Caco-2 (cell line): ENCODE measurements around the gene TRMT61A. TPM values are rescaled to one million over a fixed set of nuclear protein-coding genes. Genes with fewer than 3 reads are reported as not detected.

ENCODE experiments used
- BruUV-seq: library from RNA; stranded (reverse); fragments of 400-500 nt; replicated peaks from 2 replicates; lab custom pipeline; 2021; lab: Mats Ljungman, UMichigan
- CTCF ChIA-PET: fragments of 300-600 bp; sonication (Branson Sonifier 250); formaldehyde crosslinking; loops from one replicate; lab custom pipeline; 2022; ENCODE audit warnings: antibody characterized with exemption; lab: Charles Lee
- POLR2A ChIA-PET: fragments of 300-600 bp; sonication (Branson Sonifier 250); formaldehyde crosslinking; loops from one replicate; lab custom pipeline; 2022; ENCODE audit warnings: antibody characterized with exemption; lab: Charles Lee
- DNase-seq, 2 experiments: peaks; one replicate each; pipeline versions ENCODE4 v3.0.0 to v3.0.0-alpha.2; 2020 to 2022
- H3K27me3 ChIP-seq: replicated peaks from 2 replicates; pipeline ENCODE4 v1.6.0; 2011; ENCODE audit warnings: low read length; ENCODE audit not compliant: control insufficient read depth, insufficient read depth
- H3K36me3 ChIP-seq: 2 replicates; pipeline ENCODE4 v1.5.1; 2011; ENCODE audit warnings: low read length; ENCODE audit not compliant: control insufficient read depth, insufficient read depth
- H3K4me1 ChIP-seq: fragments of 250-450 bp; sonication (Bioruptor Pico); 2 replicates; pipeline ENCODE4 v1.5.1; 2020; ENCODE audit warnings: mild to moderate bottlenecking
- H3K4me3 ChIP-seq: 2 replicates; pipeline ENCODE4 v1.5.1; 2011; ENCODE audit warnings: low read depth, mild to moderate bottlenecking, control low read depth, low read length
- H3K9me3 ChIP-seq: fragments of 250-450 bp; sonication (Bioruptor Pico); 2 replicates; pipeline ENCODE4 v1.5.1; 2020; ENCODE audit warnings: mild to moderate bottlenecking, moderate library complexity
- H3K27ac Mint-ChIP-seq: one replicate; pipeline ENCODE4 v1.8.0; 2022; ENCODE audit warnings: mixed read lengths; ENCODE audit not compliant: unreplicated experiment
- H3K27me3 Mint-ChIP-seq: one replicate; pipeline ENCODE4 v1.8.0; 2022; ENCODE audit warnings: mixed read lengths; ENCODE audit not compliant: insufficient read depth, unreplicated experiment
- H3K36me3 Mint-ChIP-seq: one replicate; pipeline ENCODE4 v1.8.0; 2022; ENCODE audit warnings: mild to moderate bottlenecking, mixed read lengths; ENCODE audit not compliant: insufficient read depth, unreplicated experiment
- H3K4me1 Mint-ChIP-seq: one replicate; pipeline ENCODE4 v1.8.0; 2022; ENCODE audit warnings: low read depth, mixed read lengths; ENCODE audit not compliant: unreplicated experiment
- H3K4me3 Mint-ChIP-seq: one replicate; pipeline ENCODE4 v1.8.0; 2022; ENCODE audit warnings: mild to moderate bottlenecking, moderate library complexity, mixed read lengths; ENCODE audit not compliant: unreplicated experiment
- H3K9me3 Mint-ChIP-seq: one replicate; pipeline ENCODE4 v1.8.0; 2022; ENCODE audit warnings: mixed read lengths; ENCODE audit not compliant: unreplicated experiment
- intact Hi-C: fragments of 100-400 bp; cut with micrococcal nuclease; formaldehyde crosslinking; loops from one replicate; pipeline ENCODE4 v1.10.0; 2022; ENCODE audit not compliant: unreplicated experiment
- total RNA-seq: library from RNA; stranded (reverse); gene quantifications from 2 replicates; pipeline ENCODE4 v1.2.3, GENCODE V29; 2022
- TF ChIP-seq, protein P1 (sequence below), 2 experiments: fragments of 200-600 bp in 1 of 2; IDR thresholded peaks; 1 replicate in 1 of 2; 2 replicates in 1 of 2; pipeline versions ENCODE4 v1.5.1 to v1.8.0; 2011 to 2022; ENCODE audit warnings: antibody characterized with exemption in 1 of 2, control low read depth in 1 of 2, inconsistent platforms in 1 of 2, low read depth in 1 of 2, low read length in 1 of 2, mild to moderate bottlenecking in 1 of 2, moderate library complexity in 1 of 2; ENCODE audit not compliant: insufficient read depth in 1 of 2, severe bottlenecking in 1 of 2, unreplicated experiment in 1 of 2

The TRMT61A gene
- total RNA-seq, 1 experiment from 2014 or later, result 22.3 TPM

DNA sequence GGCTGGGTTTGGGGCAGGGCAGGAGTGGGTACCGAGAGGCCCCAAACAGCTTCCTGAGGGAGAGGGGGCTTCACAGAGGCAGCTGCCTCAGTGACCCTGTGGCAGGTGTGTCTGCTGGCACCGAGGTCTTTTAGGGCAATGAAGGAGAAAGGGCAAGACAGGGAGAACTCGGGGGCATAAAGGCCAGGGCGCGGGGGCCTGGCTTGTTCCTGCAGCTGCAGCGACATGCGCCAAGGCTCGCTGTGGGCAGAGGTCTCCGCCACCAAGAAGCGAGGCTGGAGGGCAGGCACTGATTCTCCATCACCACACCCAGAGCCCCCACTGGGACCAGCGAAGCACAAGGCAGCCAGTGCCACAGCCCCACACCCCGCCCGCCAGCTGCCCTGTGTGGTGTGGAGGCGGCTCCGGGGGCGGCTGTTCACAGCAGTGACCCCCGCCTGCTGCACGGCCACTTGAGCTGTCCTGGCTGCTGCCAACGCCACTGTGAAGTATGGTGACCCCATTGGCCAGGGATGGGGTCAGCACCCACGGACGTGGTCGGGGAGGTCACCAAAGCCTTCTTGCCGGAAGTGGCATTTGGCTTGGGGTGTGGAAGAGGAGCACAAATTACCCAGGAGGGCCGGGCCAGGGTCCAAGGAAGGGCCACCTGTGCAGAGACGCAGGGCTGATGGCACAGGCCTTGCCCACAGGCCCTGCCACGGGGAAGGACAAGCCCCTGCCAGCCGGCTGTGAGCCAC lies 17.1 kb downstream of the TRMT61A start:
- DNase-seq, result no peak
- no peak overlapping the region for H3K4me3 Mint-ChIP-seq
- Histone ChIP-seq H3K36me3 (no peaks in the 10 kb centered on the region), H3K4me3 (no peak overlapping the region), H3K9me3 (no peaks in the 10 kb centered on the region), H3K27me3 (no peaks in the 10 kb centered on the region), H3K4me1 (peaks cover 6% of the 10 kb centered on the region)
- CTCF ChIA-PET, result interaction anchor here (1.1 to 3.6 kb wide), 3 partner anchors 18 to 28 kb away, joined by 3 to 49 read pairs (median 6); partner anchors contain the start of gene TRMT61A
- H3K36me3 Mint-ChIP-seq, result peaks cover 10% of the 10 kb centered on the region
- no peaks in the 10 kb centered on the region for H3K27me3 Mint-ChIP-seq
- H3K27ac Mint-ChIP-seq, result no peak overlapping the region
- no peaks in the 10 kb centered on the region for H3K9me3 Mint-ChIP-seq
- intact Hi-C loops, result loop anchor here (1.0 kb wide), 2 partner anchors 28 to 46 kb away; no protein-coding TSS in a partner anchor
- TF ChIP-seq, protein P1, sequence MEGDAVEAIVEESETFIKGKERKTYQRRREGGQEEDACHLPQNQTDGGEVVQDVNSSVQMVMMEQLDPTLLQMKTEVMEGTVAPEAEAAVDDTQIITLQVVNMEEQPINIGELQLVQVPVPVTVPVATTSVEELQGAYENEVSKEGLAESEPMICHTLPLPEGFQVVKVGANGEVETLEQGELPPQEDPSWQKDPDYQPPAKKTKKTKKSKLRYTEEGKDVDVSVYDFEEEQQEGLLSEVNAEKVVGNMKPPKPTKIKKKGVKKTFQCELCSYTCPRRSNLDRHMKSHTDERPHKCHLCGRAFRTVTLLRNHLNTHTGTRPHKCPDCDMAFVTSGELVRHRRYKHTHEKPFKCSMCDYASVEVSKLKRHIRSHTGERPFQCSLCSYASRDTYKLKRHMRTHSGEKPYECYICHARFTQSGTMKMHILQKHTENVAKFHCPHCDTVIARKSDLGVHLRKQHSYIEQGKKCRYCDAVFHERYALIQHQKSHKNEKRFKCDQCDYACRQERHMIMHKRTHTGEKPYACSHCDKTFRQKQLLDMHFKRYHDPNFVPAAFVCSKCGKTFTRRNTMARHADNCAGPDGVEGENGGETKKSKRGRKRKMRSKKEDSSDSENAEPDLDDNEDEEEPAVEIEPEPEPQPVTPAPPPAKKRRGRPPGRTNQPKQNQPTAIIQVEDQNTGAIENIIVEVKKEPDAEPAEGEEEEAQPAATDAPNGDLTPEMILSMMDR (IDR thresholded peaks at IDR 0.05; ENCODE audit: insufficient read depth in 1 of 2, low read depth in 1 of 2, low read length in 1 of 2, severe bottlenecking in 1 of 2, unreplicated experiment in 1 of 2), result no peak
- no peaks in the 10 kb centered on the region for H3K4me1 Mint-ChIP-seq
- POLR2A ChIA-PET, result no interaction called here
- BruUV-seq, result no TSS peak

- peak; percentile 73 to 85 for DNase-seq
- BruUV-seq, result no TSS peak
- no peaks in the 10 kb centered on the region for H3K36me3 ChIP-seq
- H3K9me3 Mint-ChIP-seq, result no peaks in the 10 kb centered on the region
- H3K4me1 ChIP-seq, result peaks cover 6% of the 10 kb centered on the region
- TF ChIP-seq, protein P1 (IDR thresholded peaks at IDR 0.05; ENCODE audit: insufficient read depth in 1 of 2, low read depth in 1 of 2, low read length in 1 of 2, severe bottlenecking in 1 of 2, unreplicated experiment in 1 of 2), result peak; percentile 87
- H3K27ac Mint-ChIP-seq, result no peak overlapping the region
- H3K27me3 ChIP-seq, result no peaks in the 10 kb centered on the region
- intact Hi-C loops, result loop anchor here (1.0 kb wide), 2 partner anchors 29 to 47 kb away; no protein-coding TSS in a partner anchor
- H3K9me3 ChIP-seq, result no peaks in the 10 kb centered on the region
- no peaks in the 10 kb centered on the region for H3K4me1 Mint-ChIP-seq
- ChIA-PET POLR2A (no interaction called here), CTCF (interaction anchor here (0.6 to 3.6 kb wide), 8 partner anchors 12 to 638 kb away, joined by 3 to 49 read pairs (median 3); partner anchors contain the start of gene TRMT61A)
- peaks cover 5% of the 10 kb centered on the region for H3K36me3 Mint-ChIP-seq
- H3K4me3 ChIP-seq, result no peak overlapping the region
- H3K4me3 Mint-ChIP-seq, result no peak overlapping the region
- H3K27me3 Mint-ChIP-seq, result no peaks in the 10 kb centered on the region
These were observed 17.9 kb downstream of the TRMT61A start for GRCh38 chr14:103546652-103547454.

DNA sequence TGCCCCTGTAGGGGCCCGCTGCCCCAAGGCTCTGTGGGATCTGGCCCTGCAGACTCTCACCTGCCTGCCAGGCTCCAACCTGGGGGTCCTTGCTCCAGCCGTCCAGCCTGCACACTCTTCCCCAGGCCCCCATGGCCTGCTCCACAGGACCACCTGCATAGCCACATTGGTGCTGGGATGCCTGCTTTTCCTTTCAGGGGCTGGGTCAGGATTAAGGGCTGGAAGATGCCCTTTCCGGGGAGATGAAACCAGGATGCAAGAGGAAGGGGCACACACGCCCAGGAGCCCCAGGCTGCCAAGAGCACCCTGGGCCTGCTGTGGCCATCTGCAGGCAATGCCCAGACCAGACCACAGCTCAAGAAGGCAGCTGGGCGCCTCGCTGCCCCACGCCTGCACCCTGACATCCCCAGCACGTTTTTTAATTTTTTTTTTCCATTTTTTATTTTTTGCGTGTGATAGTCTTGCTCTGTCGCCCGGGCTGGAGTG lies 18.5 kb downstream of the TRMT61A start:
- intact Hi-C loops, result no loop called here
- Histone ChIP-seq H3K4me3 (no peak overlapping the region), H3K36me3 (no peaks in the 10 kb centered on the region), H3K27me3 (no peaks in the 10 kb centered on the region), H3K4me1 (peaks cover 4% of the 10 kb centered on the region), H3K9me3 (no peaks in the 10 kb centered on the region)
- no TSS peak for BruUV-seq
- peaks cover 5% of the 10 kb centered on the region for H3K36me3 Mint-ChIP-seq
- no peak overlapping the region for H3K4me3 Mint-ChIP-seq
- no peak for DNase-seq
- no peaks in the 10 kb centered on the region for H3K4me1 Mint-ChIP-seq
- CTCF ChIA-PET, result interaction anchor here (0.6 to 3.6 kb wide), 7 partner anchors 12 to 639 kb away, joined by 3 to 49 read pairs (median 3); partner anchors contain the start of gene TRMT61A
- no peaks in the 10 kb centered on the region for H3K27me3 Mint-ChIP-seq
- no peak overlapping the region for H3K27ac Mint-ChIP-seq
- H3K9me3 Mint-ChIP-seq, result no peaks in the 10 kb centered on the region
- TF ChIP-seq, protein P1 (IDR thresholded peaks at IDR 0.05; ENCODE audit: insufficient read depth in 1 of 2, low read depth in 1 of 2, low read length in 1 of 2, severe bottlenecking in 1 of 2, unreplicated experiment in 1 of 2), result no peak
- POLR2A ChIA-PET, result no interaction called here
